Measurements from ENCODE around the gene PNLIPRP1.

The PNLIPRP1 gene

GRCh38 chr10:116599991-116600390 is 9.2 kb downstream of the PNLIPRP1 start:
- no peak for DNase-seq (ENCODE audit: low read depth)

- DNase-seq (ENCODE audit: low read depth), result no peak
Measured at GRCh38 chr10:116602648-116603400, 12.1 kb downstream of the PNLIPRP1 start.

GRCh38 chr10:116606061-116606483 is 15.3 kb downstream of the PNLIPRP1 start:
- DNase-seq (ENCODE audit: low read depth), result no peak

- DNase-seq (ENCODE audit: low read depth), result no peak
Measured at GRCh38 chr10:116607336-116607735, 16.6 kb downstream of the PNLIPRP1 start.

GRCh38 chr10:116608686-116609594 is 18.2 kb downstream of the PNLIPRP1 start:
- DNase-seq (ENCODE audit: low read depth), result no peak

GRCh38 chr10:116610443-116611152 is 19.8 kb downstream of the PNLIPRP1 start:
- DNase-seq (ENCODE audit: low read depth), result no peak

- no peak for DNase-seq (ENCODE audit: low read depth)
Measured at GRCh38 chr10:116611153-116611545, 20.4 kb downstream of the PNLIPRP1 start.

GRCh38 chr10:116612107-116612769 is 21.5 kb downstream of the PNLIPRP1 start:
- no peak for DNase-seq (ENCODE audit: low read depth)

GRCh38 chr10:116613471-116613870 is 22.7 kb downstream of the PNLIPRP1 start:
- DNase-seq (ENCODE audit: low read depth), result no peak

- no peak for DNase-seq (ENCODE audit: low read depth)
Measured at GRCh38 chr10:116614796-116615195, 24.0 kb downstream of the PNLIPRP1 start.

GRCh38 chr10:116615199-116615776 is 24.5 kb downstream of the PNLIPRP1 start:
- no peak for DNase-seq (ENCODE audit: low read depth)

- DNase-seq (ENCODE audit: low read depth), result no peak
Measured at GRCh38 chr10:116620423-116621400, 30.0 kb downstream of the PNLIPRP1 start, which contains the start of gene PNLIPRP2. Gene PNLIPRP2, plus strand, starts transcription at chr10:116620953.

- DNase-seq (ENCODE audit: low read depth), result no peak
Measured at GRCh38 chr10:116621476-116621875, 30.7 kb downstream of the PNLIPRP1 start.

- DNase-seq (ENCODE audit: low read depth), result no peak
Measured at GRCh38 chr10:116621934-116622655, 31.3 kb downstream of the PNLIPRP1 start.

GRCh38 chr10:116625845-116626244 is 35.1 kb downstream of the PNLIPRP1 start:
- DNase-seq (ENCODE audit: low read depth), result no peak

GRCh38 chr10:116626815-116627214 is 36.1 kb downstream of the PNLIPRP1 start:
- no peak for DNase-seq (ENCODE audit: low read depth)

- DNase-seq (ENCODE audit: low read depth), result no peak
Measured at GRCh38 chr10:116627386-116627933, 36.7 kb downstream of the PNLIPRP1 start.

GRCh38 chr10:116629340-116629739 is 38.6 kb downstream of the PNLIPRP1 start:
- DNase-seq (ENCODE audit: low read depth), result no peak

GRCh38 chr10:116630020-116630419 is 39.3 kb downstream of the PNLIPRP1 start:
- DNase-seq (ENCODE audit: low read depth), result no peak
